Panc1 (cell line): ENCODE measurements around the gene AMDHD1. TPM values are rescaled to one million over a fixed set of nuclear protein-coding genes. Genes with fewer than 3 reads are reported as not detected.
A peak's percentile ranks its signal among the peaks of the same experiment; 100 is the strongest.

Source experiments
- ATAC-seq: fragments of 200-7000 bp; cut with Tn5 transposase; 2 replicates; pipeline ENCODE4 v1.9.1; 2020; ENCODE audit warnings: mild to moderate bottlenecking, moderate library complexity
- BruUV-seq: library from RNA; stranded (reverse); fragments of 400-500 nt; replicated peaks from 2 replicates; lab custom pipeline; 2021; lab: Mats Ljungman, UMichigan
- CTCF ChIA-PET: fragments of 300-600 bp; sonication (Branson Sonifier 250); formaldehyde crosslinking; loops from one replicate; lab custom pipeline; 2022; ENCODE audit warnings: antibody characterized with exemption; lab: Charles Lee
- POLR2A ChIA-PET: fragments of 300-600 bp; sonication (Branson Sonifier 250); formaldehyde crosslinking; loops from one replicate; lab custom pipeline; 2022; ENCODE audit warnings: antibody characterized with exemption; lab: Charles Lee
- DNase-seq: peaks from one replicate; pipeline ENCODE4 v3.0.0-alpha.2; 2010; ENCODE audit warnings: low read depth, low spot score
- H3K27ac ChIP-seq: 2 replicates; pipeline ENCODE4 v1.5.1; 2011; ENCODE audit warnings: mild to moderate bottlenecking, low read length, inconsistent platforms
- H3K27me3 ChIP-seq: fragments of 200-500 bp; sonication (Bioruptor generic); 2 replicates; pipeline ENCODE4 v1.6.0; 2014; ENCODE audit warnings: low read length, inconsistent platforms; ENCODE audit not compliant: control insufficient read depth, insufficient read depth
- H3K36me3 ChIP-seq: fragments of 200-500 bp; sonication (Bioruptor generic); 2 replicates; pipeline ENCODE4 v1.5.1; 2014; ENCODE audit warnings: inconsistent platforms, mild to moderate bottlenecking, low read length, moderate library complexity; ENCODE audit not compliant: control insufficient read depth, insufficient read depth
- H3K4me1 ChIP-seq: 2 replicates; pipeline ENCODE4 v1.5.1; 2011; ENCODE audit warnings: inconsistent platforms, mild to moderate bottlenecking, low read length, moderate library complexity; ENCODE audit not compliant: control insufficient read depth, insufficient read depth
- H3K4me3 ChIP-seq, 2 experiments: 2 replicates each; pipeline ENCODE4 v1.5.1; 2011 to 2012; ENCODE audit warnings: low read depth in 2 of 2, low read length in 2 of 2, mild to moderate bottlenecking in 2 of 2, inconsistent platforms in 1 of 2, moderate library complexity in 1 of 2
- H3K9me3 ChIP-seq: fragments of 200-500 bp; sonication (Bioruptor generic); 2 replicates; pipeline ENCODE4 v1.5.1; 2014; ENCODE audit warnings: low read depth, mild to moderate bottlenecking, inconsistent platforms, low read length, moderate library complexity; ENCODE audit not compliant: control insufficient read depth, insufficient read depth
- POLR2AphosphoS5 ChIP-seq: IDR thresholded peaks from 2 replicates; pipeline ENCODE4 v1.6.1; 2012; ENCODE audit warnings: mild to moderate bottlenecking, low read depth, low read length, moderate library complexity
- SIN3A ChIP-seq: IDR thresholded peaks from 2 replicates; pipeline ENCODE4 v1.6.1; 2012; ENCODE audit warnings: low read depth, mild to moderate bottlenecking, low read length, moderate library complexity, borderline replicate concordance; ENCODE audit not compliant: insufficient read depth
- TCF7L2 ChIP-seq: IDR thresholded peaks from 2 replicates; pipeline ENCODE4 v1.6.1; 2011; ENCODE audit warnings: mild to moderate bottlenecking, low read depth, low read length, inconsistent platforms
- in situ Hi-C: cut with HindIII; loops from 2 replicates; pipeline ENCODE4 v1.10.0; 2016; ENCODE audit warnings: low sequenced_read_pairs, low pct_unique_long_range_greater_than_20kb
- intact Hi-C: fragments of 100-400 bp; cut with micrococcal nuclease; formaldehyde crosslinking; loops from one replicate; pipeline ENCODE4 v1.10.0; 2022; ENCODE audit not compliant: unreplicated experiment
- total RNA-seq: library from RNA; stranded (reverse); gene quantifications from one replicate; pipeline ENCODE4 v1.2.1, GENCODE V29; 2021; ENCODE audit not compliant: unreplicated experiment
- TF ChIP-seq, protein P1 (sequence below): fragments of 450-650 bp; IDR thresholded peaks from 2 replicates; pipeline ENCODE4 v1.5.1; 2017; ENCODE audit warnings: mild to moderate bottlenecking
- TF ChIP-seq, protein P2 (sequence below), 2 experiments: IDR thresholded peaks; 2 replicates each; pipeline ENCODE4 v1.6.1; 2011 to 2012; ENCODE audit warnings: low read depth in 2 of 2, control low read depth in 1 of 2, low read length in 1 of 2, mild to moderate bottlenecking in 1 of 2, moderate library complexity in 1 of 2; ENCODE audit not compliant: insufficient read depth in 1 of 2

AMDHD1 gene
- total RNA-seq, 1 experiment from 2014 or later: 0.54 TPM

DNA sequence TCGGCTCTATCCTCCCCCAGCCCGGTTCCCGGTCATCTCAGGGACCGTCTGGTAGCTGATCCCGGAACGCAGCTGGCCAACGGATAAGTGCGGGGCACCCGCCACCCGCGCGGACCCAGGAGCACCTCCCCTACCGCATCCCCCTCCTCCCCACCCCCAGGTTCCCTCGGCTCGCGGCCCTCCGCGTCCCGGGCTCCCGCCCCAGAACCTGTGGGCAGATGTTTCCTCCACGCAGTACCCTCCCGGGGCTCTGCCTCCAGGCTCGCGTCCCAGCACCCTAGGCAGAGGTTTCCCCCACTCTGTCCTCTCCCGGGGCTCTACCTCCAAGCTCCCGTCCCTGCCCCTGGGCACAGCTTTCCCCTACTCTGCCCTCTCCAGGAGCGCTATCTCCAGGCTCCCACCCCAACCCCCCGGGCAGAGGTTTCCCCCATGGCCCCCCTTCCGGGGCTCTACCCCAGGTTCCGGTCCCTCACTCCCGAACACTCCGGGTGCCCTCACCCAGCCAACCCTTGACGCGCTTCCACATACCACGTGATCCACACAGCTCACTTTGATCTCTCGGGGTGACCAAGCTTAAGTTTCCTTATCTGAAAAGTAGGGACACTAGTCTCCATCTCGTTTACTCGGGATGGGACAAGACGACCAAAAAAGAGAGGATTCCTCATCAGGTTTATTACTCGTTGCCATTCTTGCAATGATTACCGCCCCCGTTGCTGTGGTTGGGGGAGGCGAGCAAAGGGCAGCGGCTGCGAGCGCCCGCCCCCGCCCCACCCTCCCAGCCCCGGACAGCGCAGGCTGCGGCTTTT is 404 bp upstream of the AMDHD1 start, which contains the start of gene CCDC38:
Gene CCDC38, minus strand, starts transcription at position 91 of the 806 bp plus-strand sequence. CDS start 6,105 bp downstream, outside the sequence.
- no peaks in the 10 kb centered on the region; the same call in 1 of the 2 replicates for H3K36me3 ChIP-seq
- H3K4me3 ChIP-seq: peak within 1 kb of the TSS; percentile 63 to 83
- peak within 1 kb of the TSS; percentile 48; the same call in 1 of the 2 replicates for H3K27ac ChIP-seq
- H3K4me1 ChIP-seq: no peaks in the 10 kb centered on the region
- in situ Hi-C loops: no loop called here
- intact Hi-C loops: no loop called here
- CTCF ChIA-PET: interaction anchor here (1.8 kb wide), 1 partner anchor 24 kb away, joined by 9 read pairs; no protein-coding TSS in a partner anchor
- TF ChIP-seq, protein P1, sequence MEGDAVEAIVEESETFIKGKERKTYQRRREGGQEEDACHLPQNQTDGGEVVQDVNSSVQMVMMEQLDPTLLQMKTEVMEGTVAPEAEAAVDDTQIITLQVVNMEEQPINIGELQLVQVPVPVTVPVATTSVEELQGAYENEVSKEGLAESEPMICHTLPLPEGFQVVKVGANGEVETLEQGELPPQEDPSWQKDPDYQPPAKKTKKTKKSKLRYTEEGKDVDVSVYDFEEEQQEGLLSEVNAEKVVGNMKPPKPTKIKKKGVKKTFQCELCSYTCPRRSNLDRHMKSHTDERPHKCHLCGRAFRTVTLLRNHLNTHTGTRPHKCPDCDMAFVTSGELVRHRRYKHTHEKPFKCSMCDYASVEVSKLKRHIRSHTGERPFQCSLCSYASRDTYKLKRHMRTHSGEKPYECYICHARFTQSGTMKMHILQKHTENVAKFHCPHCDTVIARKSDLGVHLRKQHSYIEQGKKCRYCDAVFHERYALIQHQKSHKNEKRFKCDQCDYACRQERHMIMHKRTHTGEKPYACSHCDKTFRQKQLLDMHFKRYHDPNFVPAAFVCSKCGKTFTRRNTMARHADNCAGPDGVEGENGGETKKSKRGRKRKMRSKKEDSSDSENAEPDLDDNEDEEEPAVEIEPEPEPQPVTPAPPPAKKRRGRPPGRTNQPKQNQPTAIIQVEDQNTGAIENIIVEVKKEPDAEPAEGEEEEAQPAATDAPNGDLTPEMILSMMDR: no peak
- TF ChIP-seq TCF7L2: peak; percentile 95
- TF ChIP-seq SIN3A: no peak
- H3K27me3 ChIP-seq: peaks cover 7% of the 10 kb centered on the region; the same call in 1 of the 2 replicates
- no peaks in the 10 kb centered on the region for H3K9me3 ChIP-seq
- POLR2A ChIA-PET: no interaction called here
- DNase-seq (peak; percentile 18), ATAC-seq (peak; percentile 97)
- no TSS peak for BruUV-seq

DNA sequence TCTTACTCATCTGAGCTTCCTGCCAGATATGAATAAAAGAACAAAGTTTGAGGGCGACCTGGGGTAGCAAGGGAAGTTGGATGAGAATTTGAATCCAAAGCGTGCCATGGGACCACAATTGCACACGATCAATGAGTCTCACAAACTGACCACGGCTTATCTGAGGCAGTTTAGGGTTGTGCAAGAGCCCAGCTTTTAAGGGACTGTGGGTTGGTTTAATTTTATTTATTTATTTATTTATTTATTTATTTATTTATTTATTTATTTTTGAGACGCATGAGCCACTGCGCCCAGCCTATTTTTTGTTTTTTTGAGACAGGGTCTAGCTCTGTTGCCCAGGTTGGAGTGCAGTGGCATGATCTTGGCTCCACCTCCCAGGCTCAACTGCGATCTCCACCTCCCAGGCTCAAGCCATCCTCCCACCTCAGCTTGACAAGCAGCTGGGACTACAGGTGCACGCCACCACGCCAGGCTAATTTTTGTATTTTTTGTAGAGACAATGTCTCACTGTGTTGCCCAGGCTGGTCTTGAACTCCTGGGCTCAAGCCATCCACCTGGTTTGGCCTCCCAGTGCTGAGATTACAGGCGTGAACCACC is 1.1 kb downstream of the AMDHD1 start:
- in situ Hi-C loops (no loop called here), intact Hi-C loops (no loop called here)
- Histone ChIP-seq H3K27ac (no peak overlapping the region), H3K4me3 (no peak overlapping the region), H3K27me3 (peaks cover 7% of the 10 kb centered on the region; the same call in 1 of the 2 replicates), H3K9me3 (no peaks in the 10 kb centered on the region), H3K4me1 (no peaks in the 10 kb centered on the region), H3K36me3 (no peaks in the 10 kb centered on the region; the same call in 1 of the 2 replicates)
- no peak for TF ChIP-seq TCF7L2
- TF ChIP-seq SIN3A: no peak
- ChIA-PET POLR2A (no interaction called here), CTCF (interaction anchor here (1.8 kb wide), 1 partner anchor 26 kb away, joined by 9 read pairs; no protein-coding TSS in a partner anchor)
- ATAC-seq: no peak
- DNase-seq: no peak
- no TSS peak for BruUV-seq

DNA sequence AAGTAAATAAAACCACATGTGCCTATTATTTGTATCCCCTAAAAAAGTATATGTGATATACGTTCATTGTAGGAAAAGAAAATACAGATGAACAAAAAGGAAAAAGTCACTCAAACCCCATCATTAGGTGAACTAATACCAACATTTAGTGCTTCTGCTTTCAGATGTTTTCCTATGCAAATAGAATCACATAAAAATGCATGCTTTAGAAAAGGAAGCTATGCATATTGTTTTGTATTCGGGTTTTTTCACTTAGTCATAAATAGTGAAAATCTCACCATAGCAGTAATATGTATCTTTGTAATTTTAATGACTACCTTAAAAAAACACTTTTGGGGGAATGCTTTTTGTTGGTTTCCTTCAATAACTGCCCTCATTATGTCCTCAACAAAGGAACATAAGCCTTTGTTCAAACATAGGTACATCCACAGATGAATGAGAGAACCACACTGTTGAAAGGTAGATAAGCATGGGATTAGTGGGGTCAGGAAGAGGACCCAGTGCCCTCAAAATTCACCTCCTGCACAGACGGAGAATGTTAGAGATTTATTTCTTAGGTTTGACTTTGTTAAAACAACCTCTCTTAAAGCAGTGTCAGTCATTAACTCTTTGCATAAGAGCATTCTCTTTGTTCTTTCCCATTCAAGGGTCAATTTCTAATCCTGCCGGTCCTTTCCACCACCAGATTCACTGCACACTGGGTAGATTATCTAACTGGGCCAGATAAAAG is 6.5 kb downstream of the AMDHD1 start:
- Histone ChIP-seq H3K27ac (no peak overlapping the region), H3K27me3 (peaks cover 10% of the 10 kb centered on the region; the same call in 1 of the 2 replicates), H3K4me1 (no peaks in the 10 kb centered on the region), H3K4me3 (no peak overlapping the region), H3K9me3 (no peaks in the 10 kb centered on the region), H3K36me3 (no peaks in the 10 kb centered on the region)
- BruUV-seq: no TSS peak
- CTCF ChIA-PET: no interaction called here
- DNase-seq (no peak), ATAC-seq (no peak)
- POLR2A ChIA-PET: no interaction called here
- TF ChIP-seq TCF7L2 (no peak), POLR2AphosphoS5 (no peak), SIN3A (no peak)
- TF ChIP-seq, protein P2, sequence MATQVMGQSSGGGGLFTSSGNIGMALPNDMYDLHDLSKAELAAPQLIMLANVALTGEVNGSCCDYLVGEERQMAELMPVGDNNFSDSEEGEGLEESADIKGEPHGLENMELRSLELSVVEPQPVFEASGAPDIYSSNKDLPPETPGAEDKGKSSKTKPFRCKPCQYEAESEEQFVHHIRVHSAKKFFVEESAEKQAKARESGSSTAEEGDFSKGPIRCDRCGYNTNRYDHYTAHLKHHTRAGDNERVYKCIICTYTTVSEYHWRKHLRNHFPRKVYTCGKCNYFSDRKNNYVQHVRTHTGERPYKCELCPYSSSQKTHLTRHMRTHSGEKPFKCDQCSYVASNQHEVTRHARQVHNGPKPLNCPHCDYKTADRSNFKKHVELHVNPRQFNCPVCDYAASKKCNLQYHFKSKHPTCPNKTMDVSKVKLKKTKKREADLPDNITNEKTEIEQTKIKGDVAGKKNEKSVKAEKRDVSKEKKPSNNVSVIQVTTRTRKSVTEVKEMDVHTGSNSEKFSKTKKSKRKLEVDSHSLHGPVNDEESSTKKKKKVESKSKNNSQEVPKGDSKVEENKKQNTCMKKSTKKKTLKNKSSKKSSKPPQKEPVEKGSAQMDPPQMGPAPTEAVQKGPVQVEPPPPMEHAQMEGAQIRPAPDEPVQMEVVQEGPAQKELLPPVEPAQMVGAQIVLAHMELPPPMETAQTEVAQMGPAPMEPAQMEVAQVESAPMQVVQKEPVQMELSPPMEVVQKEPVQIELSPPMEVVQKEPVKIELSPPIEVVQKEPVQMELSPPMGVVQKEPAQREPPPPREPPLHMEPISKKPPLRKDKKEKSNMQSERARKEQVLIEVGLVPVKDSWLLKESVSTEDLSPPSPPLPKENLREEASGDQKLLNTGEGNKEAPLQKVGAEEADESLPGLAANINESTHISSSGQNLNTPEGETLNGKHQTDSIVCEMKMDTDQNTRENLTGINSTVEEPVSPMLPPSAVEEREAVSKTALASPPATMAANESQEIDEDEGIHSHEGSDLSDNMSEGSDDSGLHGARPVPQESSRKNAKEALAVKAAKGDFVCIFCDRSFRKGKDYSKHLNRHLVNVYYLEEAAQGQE (IDR thresholded peaks at IDR 0.05; ENCODE audit: insufficient read depth in 1 of 2, low read depth in 2 of 2, low read length in 1 of 2): no peak
- TF ChIP-seq, protein P1: no peak
- intact Hi-C loops: no loop called here
- in situ Hi-C loops: no loop called here
